Posterior vena cava (tissue), 2 donors: Measurements from ENCODE around the gene HIP1. TPM values are rescaled to one million over a fixed set of nuclear protein-coding genes. Genes with fewer than 3 reads are reported as not detected.
"Not testable (repeated sequence)": the region's sequence is repeated elsewhere in the genome, so short reads cannot be mapped to it uniquely, and the experiment has no call there.

Experiments used
- DNase-seq: peaks from one replicate; pipeline ENCODE4 v3.0.0-alpha.2; 2020; ENCODE audit warnings: low spot score
- intact Hi-C, 2 donors: fragments of 100-400 bp; cut with DNase I; formaldehyde crosslinking; loops; one replicate each; pipeline versions ENCODE4 v1.14.1 to v1.14.2; 2022 to 2023
- total RNA-seq, 2 donors: library from RNA; stranded (reverse); fragmentation: NEBNext Ultra II Directional; extraction: Animal tissue kit (Norgen Biotek cat#: 25700); gene quantifications; one replicate each; pipeline ENCODE4 v1.2.1, GENCODE V29; 2021
- donor health status: DM: yes; HTN: yes; CAD: no.
- donor health status: DM: yes; HTN: yes; CAD: no.

Gene HIP1
- total RNA-seq, 2 donors from 2014 or later, result 27.0 to 29.2 TPM

GRCh38 chr7:75719626-75720025 lies 19.1 kb downstream of the HIP1 start:
- peak; percentile 22 for DNase-seq
- intact Hi-C loops, result no loop called here

DNA sequence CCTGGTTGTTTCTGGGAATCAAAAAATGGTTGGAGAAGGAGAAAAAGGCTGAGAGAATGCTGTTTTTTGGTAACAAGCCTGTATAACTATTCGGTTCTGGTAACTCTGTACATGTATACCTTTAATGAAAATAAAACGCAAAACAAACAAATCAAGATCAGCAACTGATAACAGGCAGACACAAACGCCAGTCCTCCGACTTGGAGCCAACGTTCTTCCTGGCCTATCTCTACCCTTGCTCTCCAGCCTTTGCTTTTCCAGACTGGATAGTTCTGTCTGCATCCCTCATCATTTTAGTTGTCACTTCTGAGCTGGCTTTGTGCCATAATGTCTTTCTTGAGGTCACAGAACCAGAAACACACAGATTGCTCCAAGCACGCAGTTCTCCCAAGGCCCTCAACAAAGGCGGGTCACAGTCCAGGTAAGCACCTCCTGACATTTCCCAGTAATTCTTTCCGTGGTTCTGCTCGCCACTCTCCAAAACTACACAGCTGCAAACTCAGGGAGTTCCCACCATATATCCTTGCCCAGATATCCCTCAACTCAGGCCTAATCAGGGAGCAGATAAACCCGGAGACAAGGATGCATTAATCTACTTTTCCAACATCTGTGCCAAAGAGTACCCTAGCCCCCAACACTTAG lies 20.2 kb downstream of the HIP1 start:
- DNase-seq, result no peak
- intact Hi-C loops, result no loop called here

DNA sequence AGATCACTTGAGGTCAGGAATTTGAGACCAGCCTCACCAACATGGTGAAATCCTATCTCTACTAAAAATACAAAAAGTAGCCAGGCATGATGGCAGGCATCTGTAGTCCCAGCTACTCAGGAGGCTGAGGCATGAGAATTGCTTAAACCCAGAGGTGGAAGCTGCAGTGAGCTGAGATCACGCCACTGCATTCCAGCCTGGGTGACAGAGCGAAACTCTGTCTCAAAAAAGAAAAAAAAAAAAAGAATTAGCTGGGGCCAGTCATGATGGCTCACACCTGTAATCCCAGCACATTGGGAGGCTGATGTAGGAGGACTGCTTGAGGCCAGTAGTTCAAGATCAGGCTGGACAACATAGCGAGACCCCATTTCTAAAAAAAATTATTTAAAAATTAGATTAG lies 21.0 kb downstream of the HIP1 start:
- intact Hi-C loops, DNase-seq: not testable (repeated sequence)

- intact Hi-C loops, result no loop called here
Measured at GRCh38 chr7:75716992-75717626, 21.6 kb downstream of the HIP1 start.

DNA sequence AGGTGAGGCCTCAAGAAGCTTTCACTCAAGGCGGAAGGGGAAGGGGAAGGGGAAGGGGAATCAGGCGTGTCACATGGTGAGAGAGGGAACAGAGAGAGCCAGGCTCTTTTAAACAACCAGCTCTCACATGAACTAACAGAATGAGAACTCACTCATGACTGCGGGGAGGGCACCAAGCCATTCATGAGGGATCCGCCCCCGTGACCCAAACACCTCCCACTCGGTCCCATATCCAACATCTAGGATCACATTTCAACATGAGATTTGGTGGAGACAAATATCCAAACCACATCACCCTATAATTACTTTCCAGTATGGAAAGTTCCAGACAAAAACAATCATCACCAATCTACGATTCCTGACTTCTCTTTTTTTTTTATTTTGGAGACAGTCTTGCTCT lies 22.9 kb downstream of the HIP1 start:
- DNase-seq, result no peak
- intact Hi-C loops, result no loop called here

More at GRCh38 chr7:75716992-75717626, 21.6 kb downstream of the HIP1 start:
- peak; percentile 43 for DNase-seq

- no peak for DNase-seq
- intact Hi-C loops, result no loop called here
Measured at GRCh38 chr7:75712517-75713361, 26.0 kb downstream of the HIP1 start.

DNA sequence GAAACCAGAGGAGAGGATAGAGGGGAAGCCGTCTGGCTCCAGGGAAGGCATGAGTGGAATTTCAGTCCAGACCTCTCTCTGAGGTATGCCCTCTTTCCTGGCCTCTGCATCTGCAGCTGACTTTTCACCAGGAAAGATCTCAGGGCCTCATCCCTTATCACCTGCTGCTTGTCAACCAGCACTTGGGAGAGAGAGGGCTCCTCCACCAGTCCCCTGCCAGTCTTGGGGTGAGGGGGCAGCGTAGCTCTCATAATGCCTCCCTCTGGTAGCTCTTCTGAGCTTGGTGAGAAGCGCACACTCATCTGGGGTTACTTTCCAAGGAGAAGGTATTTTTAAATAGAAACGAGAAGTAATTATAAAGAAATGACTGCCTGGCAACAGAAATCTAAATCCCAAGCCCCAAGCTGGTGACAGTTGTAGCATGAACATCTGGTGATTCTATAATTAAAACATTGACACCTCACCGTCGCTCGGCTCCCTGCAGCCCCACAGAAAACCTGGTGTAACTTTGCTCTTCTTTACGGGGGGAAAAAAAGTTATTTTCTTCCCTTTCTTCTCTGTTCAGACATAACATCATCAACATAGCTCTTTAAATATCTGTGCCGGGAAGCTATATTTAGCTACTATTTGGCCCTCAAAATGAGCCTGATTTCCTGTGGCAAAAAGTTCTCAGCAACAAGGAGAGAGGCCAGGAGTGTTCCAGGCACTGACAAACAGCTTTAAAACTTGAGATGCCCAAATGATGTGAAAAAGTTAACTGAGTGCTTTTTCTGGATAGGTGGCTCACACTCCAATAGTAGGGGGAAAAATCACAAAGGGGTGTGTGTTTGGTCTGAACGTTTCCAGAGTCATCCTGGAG lies 26.9 kb downstream of the HIP1 start:
- intact Hi-C loops, result no loop called here
- no peak for DNase-seq

DNA sequence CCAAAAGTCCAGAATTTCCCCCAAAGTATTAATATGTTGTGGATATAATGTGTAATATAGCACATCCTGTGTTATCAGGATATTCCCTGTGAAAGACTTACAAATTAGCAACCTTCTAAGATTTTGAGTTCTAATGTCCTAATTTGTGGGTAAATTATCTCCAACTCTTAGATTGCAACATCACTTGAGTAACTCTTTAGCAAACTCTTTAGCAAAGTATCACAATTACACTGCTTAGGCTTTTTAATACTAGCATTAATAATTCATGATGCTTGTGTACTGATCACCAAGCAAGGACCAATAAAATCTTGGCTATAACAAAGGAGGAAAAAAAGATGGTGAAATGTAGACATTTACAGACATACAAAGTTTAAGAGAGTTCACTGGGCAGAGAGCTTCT lies 27.7 kb downstream of the HIP1 start:
- intact Hi-C loops, result no loop called here

GRCh38 chr7:75704928-75705327 lies 33.8 kb downstream of the HIP1 start:
- intact Hi-C loops, result no loop called here
- no peak for DNase-seq

More for the DNA sequence above, 27.7 kb downstream of the HIP1 start:
- DNase-seq, result no peak

DNA sequence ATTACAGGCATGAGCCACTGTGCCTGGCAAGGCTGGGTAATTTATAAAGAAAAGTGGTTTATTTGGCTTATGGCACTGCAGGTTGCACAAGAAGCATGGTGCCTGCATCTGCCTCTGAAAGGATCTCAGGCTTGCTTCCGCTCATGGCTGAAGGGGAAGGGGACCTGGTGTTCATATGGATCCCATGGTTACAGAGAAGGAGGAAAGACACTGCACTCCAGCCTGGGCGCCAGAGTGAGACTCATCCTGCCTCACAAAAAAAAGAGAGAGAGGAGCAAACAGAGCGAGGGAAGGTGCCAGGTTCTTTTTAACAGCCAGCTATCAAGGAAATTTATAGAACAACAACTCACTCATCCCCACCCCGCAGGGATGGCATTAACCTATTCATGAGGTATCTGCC lies 36.2 kb downstream of the HIP1 start:
- intact Hi-C loops, result no loop called here

DNA sequence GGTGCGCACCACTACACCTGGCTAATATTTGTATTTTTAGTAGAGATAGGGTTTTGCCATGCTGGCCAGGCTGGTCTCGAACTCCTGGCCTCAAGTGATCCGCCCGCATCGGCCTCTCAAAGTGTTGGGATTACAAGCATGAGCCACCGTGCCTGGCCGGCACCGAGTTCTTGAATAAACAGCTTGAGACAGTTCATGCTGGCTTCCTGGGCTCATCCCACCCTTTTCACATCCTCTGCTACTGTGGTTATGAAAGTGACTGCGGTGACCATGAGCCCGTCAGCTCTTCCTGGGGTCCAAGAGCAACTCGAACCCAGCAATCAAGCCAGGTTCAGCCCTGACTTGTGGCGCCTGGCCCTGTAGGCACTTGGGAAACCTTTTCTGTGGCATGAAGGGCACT lies 38.7 kb downstream of the HIP1 start:
- peak; percentile 47 for DNase-seq
- intact Hi-C loops, result no loop called here

More for the DNA sequence above, 36.2 kb downstream of the HIP1 start:
- DNase-seq, result no peak

- peak; percentile 3 for DNase-seq
- intact Hi-C loops, result no loop called here
Measured at GRCh38 chr7:75698358-75698757, 40.4 kb downstream of the HIP1 start.

DNA sequence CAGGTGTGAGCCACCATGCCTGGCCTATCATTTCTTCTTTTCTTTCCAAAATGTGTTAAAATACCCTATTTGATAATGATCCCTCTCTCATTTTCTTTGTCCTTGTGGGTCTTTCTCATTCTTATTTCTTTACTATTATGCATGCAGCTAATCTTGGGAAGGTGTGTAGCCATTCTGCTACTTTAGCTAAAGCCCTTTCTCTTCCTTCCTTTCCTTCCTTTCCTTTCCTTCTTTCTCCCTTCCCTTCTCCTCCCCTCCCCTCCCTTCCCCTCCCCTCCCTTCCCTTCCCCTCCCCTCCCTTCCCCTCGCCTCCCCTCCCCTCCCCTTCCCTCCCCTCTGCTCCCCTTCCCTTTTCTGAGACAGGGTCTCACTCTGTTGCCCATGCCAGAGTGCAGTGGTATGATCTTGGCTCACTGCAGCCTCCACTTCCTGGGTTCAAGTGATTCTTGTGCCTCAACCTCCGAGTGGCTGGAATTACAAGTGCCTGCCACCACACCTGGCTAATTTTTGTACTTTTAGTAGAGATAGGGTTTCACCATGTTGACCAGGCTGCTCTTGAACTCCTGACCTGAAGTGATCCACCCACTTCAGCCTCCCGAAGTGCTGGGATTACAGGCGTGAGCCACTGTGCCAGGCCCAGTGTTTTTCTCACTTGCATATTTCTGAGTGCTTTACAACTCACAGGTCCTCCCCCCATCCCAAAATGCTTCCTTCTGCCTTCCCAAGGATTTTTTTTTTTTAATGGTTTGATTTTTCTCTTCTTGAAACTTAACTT lies 42.3 kb downstream of the HIP1 start:
- DNase-seq, result peak; percentile 10
- intact Hi-C loops, result no loop called here

DNA sequence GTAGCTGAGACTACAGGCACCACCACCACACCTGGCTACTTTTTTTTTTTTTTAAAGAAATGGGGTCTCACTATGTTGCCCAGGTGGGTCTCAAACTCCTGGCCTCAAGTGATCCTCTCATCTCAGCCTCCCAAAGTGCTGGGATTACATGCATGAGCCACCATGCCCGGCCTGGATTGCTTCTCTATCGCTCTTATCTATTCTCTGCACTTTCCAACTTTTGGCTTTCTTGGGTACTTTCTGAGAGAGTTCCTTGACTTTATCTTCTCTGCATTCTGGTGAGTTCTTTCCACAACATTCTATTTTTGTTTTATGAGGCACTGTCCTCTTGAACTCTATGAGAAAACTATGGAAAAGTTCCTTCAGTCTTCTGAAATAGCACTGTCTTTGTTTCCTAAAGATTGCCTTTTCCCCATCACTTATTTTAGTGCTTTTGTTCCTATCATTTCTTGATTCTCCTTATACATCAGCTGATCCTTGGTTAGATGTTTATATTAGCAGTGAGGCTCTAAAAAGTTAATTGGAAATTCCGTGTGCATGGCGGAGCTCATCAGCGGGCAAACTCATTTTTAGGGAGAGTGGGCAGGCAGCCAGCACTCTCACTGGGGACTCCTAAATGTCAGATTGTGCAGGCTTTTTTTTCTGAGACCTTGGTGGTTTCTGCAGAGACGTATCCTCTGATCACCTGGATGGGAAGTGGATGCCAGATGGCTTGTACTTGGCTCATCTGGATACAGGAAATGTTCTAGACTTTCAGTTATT lies 43.9 kb downstream of the HIP1 start:
- peak; percentile 37 for DNase-seq
- intact Hi-C loops, result no loop called here

DNA sequence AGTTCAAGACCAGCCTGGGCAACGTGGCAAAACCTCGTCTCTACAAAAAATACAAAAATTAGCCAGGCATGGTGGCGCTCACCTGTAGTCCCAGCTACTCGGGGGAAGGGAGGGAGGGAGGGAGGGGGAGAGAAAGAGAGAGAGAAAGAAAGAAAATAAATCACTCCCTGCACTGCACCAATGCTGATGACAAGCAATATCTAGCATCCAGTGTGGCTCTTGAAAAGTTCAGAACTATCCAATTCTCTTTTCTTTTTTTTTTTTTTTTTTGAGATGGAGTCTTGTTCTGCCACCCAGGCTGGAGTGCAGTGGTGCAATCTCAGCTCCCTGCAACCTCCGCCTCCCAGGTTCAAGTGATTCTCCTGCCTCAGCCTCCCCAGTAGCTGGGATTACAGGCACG lies 45.1 kb downstream of the HIP1 start:
- intact Hi-C loops, result not testable (repeated sequence)
- peak; percentile 2 for DNase-seq

DNA sequence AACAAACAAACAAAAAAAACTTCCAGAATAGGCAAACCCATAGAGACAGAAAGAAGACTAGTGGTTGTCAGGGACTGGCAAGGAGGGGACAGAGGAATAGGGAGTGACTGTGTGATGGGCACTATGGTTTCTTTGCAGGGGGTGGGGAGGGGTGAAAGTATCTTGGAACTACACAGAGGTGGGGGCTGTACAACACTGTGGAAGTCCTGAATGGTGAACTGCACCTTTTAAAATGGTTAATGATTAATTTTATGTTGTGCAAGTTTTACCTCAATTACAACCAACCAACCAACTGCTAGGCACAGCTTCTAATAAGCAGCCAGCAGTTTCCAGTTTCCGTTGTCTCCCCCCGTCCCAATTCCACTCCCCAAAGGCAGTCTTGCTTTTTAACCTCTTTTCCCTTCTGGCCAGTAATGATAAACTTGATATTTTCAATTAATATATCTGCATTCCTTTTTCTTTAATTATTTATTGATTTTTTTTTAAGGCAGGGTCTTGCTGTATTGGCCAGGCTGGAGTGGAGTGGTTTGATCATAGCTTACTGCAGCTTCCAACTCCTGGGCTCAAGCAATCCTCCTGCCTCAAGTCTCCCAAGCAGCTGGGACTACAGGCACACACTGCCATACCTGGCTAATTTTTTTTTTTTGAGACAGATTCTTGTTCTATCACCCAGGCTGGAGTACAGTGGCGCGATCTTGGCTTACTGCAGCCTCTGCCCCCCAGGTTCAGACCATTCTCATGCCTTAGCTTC lies 46.8 kb downstream of the HIP1 start:
- peak; percentile 5 for DNase-seq
- intact Hi-C loops, result no loop called here

- intact Hi-C loops, result no loop called here
- no peak for DNase-seq
Measured at GRCh38 chr7:75690121-75690523, 48.6 kb downstream of the HIP1 start.
